SHP77 treated with DMSO at 0.1 percent for 48 hours (cell line): Measurements from ENCODE around the gene ADCY4.
"Not testable (repeated sequence)": the region's sequence is repeated elsewhere in the genome, so short reads cannot be mapped to it uniquely, and the experiment has no call there.

Experiments
- DNase-seq: peaks from one replicate; lab custom pipeline; 2025; lab: John Stamatoyannopoulos, UW

The ADCY4 gene

GRCh38 chr14:24366721-24367513 is 32.0 kb upstream of the ADCY4 start:
- peak; percentile 98 for DNase-seq

- DNase-seq = no peak
Measured at GRCh38 chr14:24366413-24366720, 31.5 kb upstream of the ADCY4 start.

- peak; percentile 75 for DNase-seq
Measured at GRCh38 chr14:24365600-24366412, 30.9 kb upstream of the ADCY4 start.

GRCh38 chr14:24364841-24365240 is 30.0 kb upstream of the ADCY4 start:
- no peak for DNase-seq

GRCh38 chr14:24363401-24363800 is 28.5 kb upstream of the ADCY4 start:
- no peak for DNase-seq

GRCh38 chr14:24362241-24362960 is 27.5 kb upstream of the ADCY4 start:
- no peak for DNase-seq

GRCh38 chr14:24361326-24361725 is 26.5 kb upstream of the ADCY4 start:
- no peak for DNase-seq

GRCh38 chr14:24360281-24360680 is 25.4 kb upstream of the ADCY4 start:
- DNase-seq = no peak

GRCh38 chr14:24356208-24356607 is 21.3 kb upstream of the ADCY4 start:
- no peak for DNase-seq

- no peak for DNase-seq
Measured at GRCh38 chr14:24355009-24355408, 20.1 kb upstream of the ADCY4 start.

GRCh38 chr14:24354482-24354825 is 19.6 kb upstream of the ADCY4 start:
- DNase-seq = not testable (repeated sequence)

- no peak for DNase-seq
Measured at GRCh38 chr14:24353559-24354481, 18.9 kb upstream of the ADCY4 start.

- no peak for DNase-seq
Measured at GRCh38 chr14:24351517-24351916, 16.6 kb upstream of the ADCY4 start.

- DNase-seq = no peak
Measured at GRCh38 chr14:24349742-24350141, 14.9 kb upstream of the ADCY4 start.

GRCh38 chr14:24348186-24348585 is 13.3 kb upstream of the ADCY4 start:
- no peak for DNase-seq

- DNase-seq = no peak
Measured at GRCh38 chr14:24347134-24347533, 12.3 kb upstream of the ADCY4 start.

GRCh38 chr14:24343795-24344660 is 9.2 kb upstream of the ADCY4 start:
- no peak for DNase-seq

GRCh38 chr14:24342889-24343288 is 8.0 kb upstream of the ADCY4 start:
- no peak for DNase-seq

GRCh38 chr14:24340606-24341005 is 5.7 kb upstream of the ADCY4 start:
- DNase-seq = no peak

- no peak for DNase-seq
Measured at GRCh38 chr14:24339284-24340151, 4.6 kb upstream of the ADCY4 start, which contains the start of gene RIPK3. TSS of gene RIPK3 (minus strand) at chr14:24339991. CDS start at chr14:24339826, 165 bp downstream.
